ENCODE measurements around the gene ZNF106.

The ZNF106 gene

GRCh38 chr15:42375941-42376340 is 115.0 kb downstream of the ZNF106 start:
- no peak for DNase-seq (ENCODE audit: low read depth)
- H3K4me3 ChIP-seq (ENCODE audit: low read depth, low read length) = no peak overlapping the region
- no peak for TF ChIP-seq CTCF (IDR thresholded peaks at IDR 0.05; ENCODE audit: low read depth, low read length, missing control alignments)

- DNase-seq (ENCODE audit: low read depth) = no peak
- TF ChIP-seq CTCF (IDR thresholded peaks at IDR 0.05; ENCODE audit: low read depth, low read length, missing control alignments) = no peak
- no peak overlapping the region for H3K4me3 ChIP-seq (ENCODE audit: low read depth, low read length)
These were observed 115.7 kb downstream of the ZNF106 start for GRCh38 chr15:42375252-42375651.

- H3K4me3 ChIP-seq (ENCODE audit: low read depth, low read length) = no peak overlapping the region
- TF ChIP-seq CTCF (IDR thresholded peaks at IDR 0.05; ENCODE audit: low read depth, low read length, missing control alignments) = no peak
- no peak for DNase-seq (ENCODE audit: low read depth)
These were observed 116.1 kb downstream of the ZNF106 start for GRCh38 chr15:42374810-42375209.

- no peak overlapping the region for H3K4me3 ChIP-seq (ENCODE audit: low read depth, low read length)
- DNase-seq (ENCODE audit: low read depth) = no peak
- TF ChIP-seq CTCF (IDR thresholded peaks at IDR 0.05; ENCODE audit: low read depth, low read length, missing control alignments) = no peak
These were observed 117.0 kb downstream of the ZNF106 start for GRCh38 chr15:42373936-42374335.

DNA sequence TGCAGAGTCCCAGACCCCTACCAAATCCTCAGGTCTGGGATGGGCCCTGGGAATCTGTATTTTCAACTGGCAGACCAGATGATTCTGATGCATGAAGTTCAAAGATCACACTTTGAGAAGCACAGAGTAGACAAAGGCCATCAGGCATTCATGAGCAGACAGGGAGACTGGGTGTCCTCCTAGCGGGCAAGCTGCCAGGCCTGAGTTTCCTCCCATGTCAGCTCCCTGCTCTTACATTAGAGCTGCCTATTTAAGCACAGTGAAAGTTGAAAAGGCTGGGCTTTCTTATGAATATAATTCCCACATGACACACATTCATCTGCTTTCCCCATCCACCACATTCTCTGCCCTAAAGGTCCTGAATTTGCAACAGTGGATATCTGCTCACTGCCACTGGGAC is 117.7 kb downstream of the ZNF106 start:
- H3K4me3 ChIP-seq (ENCODE audit: low read depth, low read length) = no peak overlapping the region
- TF ChIP-seq CTCF (IDR thresholded peaks at IDR 0.05; ENCODE audit: low read depth, low read length, missing control alignments) = no peak
- no peak for DNase-seq (ENCODE audit: low read depth)

DNA sequence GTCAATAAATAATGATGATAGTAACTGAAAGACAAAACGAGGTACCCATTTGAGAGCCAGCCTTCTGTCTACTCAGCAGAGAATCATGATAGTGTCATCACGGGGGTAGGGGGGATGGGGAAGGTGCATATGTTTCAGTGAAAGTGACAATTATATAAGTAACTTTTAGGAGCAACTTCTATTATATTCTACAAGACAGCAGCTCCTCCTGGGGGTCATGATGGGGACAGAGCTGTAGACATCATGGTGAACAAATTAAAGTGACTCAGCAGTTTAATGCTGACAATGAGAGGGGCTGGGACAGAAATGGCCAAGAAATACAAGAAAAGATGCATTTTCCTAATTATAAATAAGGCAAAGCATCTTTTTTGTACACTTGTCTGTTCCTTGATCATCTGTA is 119.8 kb downstream of the ZNF106 start:
- DNase-seq (ENCODE audit: low read depth) = no peak
- no peak overlapping the region for H3K4me3 ChIP-seq (ENCODE audit: low read depth, low read length)
- no peak for TF ChIP-seq CTCF (IDR thresholded peaks at IDR 0.05; ENCODE audit: low read depth, low read length, missing control alignments)

DNA sequence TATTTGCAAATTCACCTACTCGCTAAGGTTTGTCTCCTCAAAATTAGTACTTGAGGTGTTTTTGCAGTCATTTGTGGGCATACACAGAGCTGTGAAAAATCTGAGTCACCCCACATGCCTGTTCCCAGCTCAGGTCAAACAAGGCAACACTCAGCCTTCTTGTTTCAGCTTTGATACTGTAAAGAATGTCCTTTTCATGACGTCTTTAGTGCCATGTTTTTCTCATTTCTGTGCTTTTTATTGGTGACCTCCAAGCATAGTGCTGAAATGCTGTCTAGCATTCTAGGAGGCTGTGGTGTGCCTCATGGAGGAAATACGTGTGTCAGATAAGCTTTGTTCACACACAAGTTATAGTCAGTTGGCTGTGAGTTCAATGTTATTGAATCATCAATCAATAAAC is 122.8 kb downstream of the ZNF106 start:
- DNase-seq (ENCODE audit: low read depth) = no peak
- no peak for TF ChIP-seq CTCF (IDR thresholded peaks at IDR 0.05; ENCODE audit: low read depth, low read length, missing control alignments)

More for the DNA sequence above, 122.8 kb downstream of the ZNF106 start:
- no peak overlapping the region for H3K4me3 ChIP-seq (ENCODE audit: low read depth, low read length)

All from GM12864 (cell line).